ENCODE measurements around the gene ACTA1. TPM values are rescaled to one million over a fixed set of nuclear protein-coding genes. Genes with fewer than 3 reads are reported as not detected.
A peak's percentile ranks its signal among the peaks of the same experiment; 100 is the strongest.
"Not testable (repeated sequence)": the region's sequence is repeated elsewhere in the genome, so short reads cannot be mapped to it uniquely, and the experiment has no call there.

Gene ACTA1
- polyA plus RNA-seq, 3 donors = 0.89 to 7.0 (median 1.0) TPM

DNA sequence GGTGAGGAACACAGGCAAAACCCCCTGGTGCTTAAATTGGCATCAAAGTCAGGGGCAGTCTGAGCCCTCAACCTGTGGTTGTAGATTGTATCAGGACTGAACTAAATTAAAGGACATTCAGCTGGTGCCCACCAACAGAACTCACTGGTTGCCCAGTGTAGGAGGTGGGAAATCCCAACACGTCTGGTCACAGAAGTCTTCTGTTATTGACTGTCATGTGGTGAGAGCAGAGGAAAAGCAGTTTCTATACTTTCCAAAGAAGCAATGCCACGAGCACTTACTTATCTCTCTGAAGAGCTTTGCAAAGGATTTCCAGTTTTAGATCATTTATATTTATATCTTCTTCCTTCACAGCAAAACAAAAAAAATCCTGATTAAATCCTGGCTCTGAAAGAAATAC lies 15.0 kb upstream of the ACTA1 start:
- no peak for DNase-seq (ENCODE audit: extremely low read depth in 1 of 11, low read depth in 9 of 11, low spot score in 4 of 11)

GRCh38 chr1:229448354-229448753 lies 14.5 kb upstream of the ACTA1 start:
- DNase-seq (ENCODE audit: extremely low read depth in 1 of 11, low read depth in 9 of 11, low spot score in 4 of 11) = no peak

DNA sequence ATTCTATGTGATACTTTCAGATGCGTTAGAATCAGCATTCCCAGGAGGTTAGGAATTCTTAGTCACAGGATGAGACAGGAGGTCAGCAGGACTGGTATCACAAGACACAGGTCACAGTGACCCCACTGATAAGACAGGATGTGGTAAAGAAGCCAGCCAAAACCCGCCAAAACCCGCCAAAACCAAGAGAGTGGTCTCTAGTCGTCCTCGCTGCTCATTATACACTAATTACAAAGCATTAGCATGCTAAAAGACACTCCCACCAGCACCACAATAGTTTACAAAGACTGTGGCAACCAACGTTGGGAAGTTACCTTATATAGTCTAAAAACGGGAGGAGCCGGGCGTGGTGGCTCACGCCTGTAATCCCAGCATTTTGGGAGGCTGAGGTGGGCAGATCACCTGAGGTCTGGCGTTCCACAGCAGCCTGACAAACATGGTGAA lies 13.9 kb upstream of the ACTA1 start:
- no peak for DNase-seq (ENCODE audit: extremely low read depth in 1 of 11, low read depth in 9 of 11, low spot score in 4 of 11)

GRCh38 chr1:229445828-229446227 lies 11.9 kb upstream of the ACTA1 start:
- DNase-seq (ENCODE audit: extremely low read depth in 1 of 11, low read depth in 9 of 11, low spot score in 4 of 11) = no peak

- no peak for DNase-seq (ENCODE audit: extremely low read depth in 1 of 11, low read depth in 9 of 11, low spot score in 4 of 11)
Observed at GRCh38 chr1:229440851-229441537, 7.1 kb upstream of the ACTA1 start.

DNA sequence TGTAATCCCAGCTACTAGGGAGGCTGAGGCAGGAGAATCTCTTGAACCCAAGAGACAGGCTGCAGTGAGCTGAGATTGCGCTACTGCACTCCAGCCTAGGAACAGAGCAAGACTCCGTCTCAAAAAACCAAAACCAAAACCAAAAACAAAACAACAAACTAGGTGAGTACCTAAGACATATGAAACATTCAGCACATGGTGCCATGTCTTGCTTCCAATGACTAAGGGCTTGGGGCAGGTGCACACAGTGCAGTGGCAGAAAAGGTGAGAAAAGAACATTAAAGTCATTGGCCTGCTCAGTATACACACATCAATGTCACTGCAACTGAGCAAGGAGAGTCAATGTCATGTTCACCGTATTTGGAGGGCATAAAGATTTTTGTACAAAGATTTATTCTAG lies 4.1 kb upstream of the ACTA1 start:
- DNase-seq (ENCODE audit: extremely low read depth in 1 of 11, low read depth in 9 of 11, low spot score in 4 of 11) = no peak

- no peak for DNase-seq (ENCODE audit: extremely low read depth in 1 of 11, low read depth in 9 of 11, low spot score in 4 of 11)
Observed at GRCh38 chr1:229437443-229437842, 3.5 kb upstream of the ACTA1 start.

- no peak for DNase-seq (ENCODE audit: extremely low read depth in 1 of 11, low read depth in 9 of 11, low spot score in 4 of 11)
Observed at GRCh38 chr1:229436201-229436600, 2.3 kb upstream of the ACTA1 start.

DNA sequence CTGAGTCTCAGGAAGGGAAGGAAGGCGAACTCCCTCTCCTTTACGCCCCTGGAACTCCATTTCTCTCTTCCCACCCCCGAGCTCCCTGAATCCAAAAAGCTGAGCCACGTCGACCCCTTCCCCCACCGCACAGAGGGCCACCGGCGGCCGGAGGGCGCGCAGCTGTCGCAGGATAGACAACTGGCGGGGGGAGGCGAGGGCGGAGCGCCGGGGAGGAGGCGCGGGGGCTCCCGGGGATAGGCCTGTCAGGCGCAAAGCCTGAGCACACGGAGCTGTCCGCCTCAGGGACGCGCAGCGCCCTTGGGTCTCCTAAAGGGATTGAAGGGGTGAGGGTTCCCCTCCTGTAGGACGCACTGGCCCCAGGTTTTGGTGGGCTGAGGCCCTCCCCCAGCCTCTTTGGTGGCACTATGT lies 752 bp upstream of the ACTA1 start:
- no peak for DNase-seq (ENCODE audit: extremely low read depth in 1 of 11, low read depth in 9 of 11, low spot score in 4 of 11)

DNA sequence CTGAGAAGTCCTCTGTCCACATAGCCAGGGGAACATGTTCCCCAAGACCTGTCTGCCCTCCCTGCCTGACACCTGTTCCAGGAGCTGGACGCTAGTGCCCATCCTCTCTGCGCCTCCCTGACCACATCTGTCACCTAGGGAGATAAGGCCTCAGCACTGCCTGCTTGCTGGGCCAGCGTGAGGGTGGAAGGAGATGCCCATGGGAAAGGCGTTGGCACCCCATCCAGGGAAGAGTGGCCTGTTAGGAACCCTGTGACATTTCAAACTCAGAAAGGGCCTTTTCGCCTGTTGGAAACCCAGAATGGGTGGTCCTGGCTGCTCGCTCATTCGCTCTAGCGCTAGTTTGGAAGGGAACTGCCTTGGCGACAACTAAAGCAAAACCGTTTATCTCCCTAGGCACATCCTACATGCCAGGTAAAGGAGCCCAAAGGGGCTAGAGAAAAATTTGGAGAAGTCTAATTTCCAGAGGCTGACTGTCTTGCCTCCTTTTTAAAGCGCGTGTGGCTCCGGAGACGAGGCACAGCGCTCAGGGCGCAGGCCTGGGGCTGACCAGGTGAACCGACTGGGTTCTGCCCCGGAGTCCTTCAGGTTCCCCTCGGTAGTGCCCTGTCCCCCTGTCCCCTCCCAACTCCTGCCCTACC lies 410 bp downstream of the ACTA1 start:
- DNase-seq (ENCODE audit: extremely low read depth in 1 of 11, low read depth in 9 of 11, low spot score in 4 of 11) = no peak

DNA sequence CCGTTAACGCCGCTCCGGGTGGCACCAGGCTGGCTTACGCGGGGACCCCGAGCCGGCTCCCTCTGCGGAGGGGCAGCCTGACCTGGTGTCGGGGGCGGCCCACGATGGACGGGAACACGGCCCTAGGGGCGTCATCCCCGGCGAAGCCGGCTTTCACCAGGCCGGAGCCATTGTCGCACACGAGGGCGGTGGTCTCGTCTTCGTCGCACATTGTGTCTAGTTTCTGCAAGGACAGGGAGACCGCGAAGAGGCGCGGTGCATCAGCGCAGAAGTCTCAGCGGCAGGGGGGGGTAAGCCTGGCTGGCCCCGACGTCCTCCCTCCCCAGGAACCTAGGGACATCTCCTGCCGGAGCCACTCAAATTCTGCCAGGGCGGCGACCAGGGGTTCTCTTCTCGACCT lies 989 bp downstream of the ACTA1 start:
- DNase-seq (ENCODE audit: extremely low read depth in 1 of 11, low read depth in 9 of 11, low spot score in 4 of 11) = no peak

- DNase-seq (ENCODE audit: extremely low read depth in 1 of 11, low read depth in 9 of 11, low spot score in 4 of 11) = no peak
Observed at GRCh38 chr1:229432116-229432461, 1.8 kb downstream of the ACTA1 start.

GRCh38 chr1:229431284-229432115 lies 2.4 kb downstream of the ACTA1 start:
- no peak for DNase-seq (ENCODE audit: extremely low read depth in 1 of 11, low read depth in 9 of 11, low spot score in 4 of 11)

DNA sequence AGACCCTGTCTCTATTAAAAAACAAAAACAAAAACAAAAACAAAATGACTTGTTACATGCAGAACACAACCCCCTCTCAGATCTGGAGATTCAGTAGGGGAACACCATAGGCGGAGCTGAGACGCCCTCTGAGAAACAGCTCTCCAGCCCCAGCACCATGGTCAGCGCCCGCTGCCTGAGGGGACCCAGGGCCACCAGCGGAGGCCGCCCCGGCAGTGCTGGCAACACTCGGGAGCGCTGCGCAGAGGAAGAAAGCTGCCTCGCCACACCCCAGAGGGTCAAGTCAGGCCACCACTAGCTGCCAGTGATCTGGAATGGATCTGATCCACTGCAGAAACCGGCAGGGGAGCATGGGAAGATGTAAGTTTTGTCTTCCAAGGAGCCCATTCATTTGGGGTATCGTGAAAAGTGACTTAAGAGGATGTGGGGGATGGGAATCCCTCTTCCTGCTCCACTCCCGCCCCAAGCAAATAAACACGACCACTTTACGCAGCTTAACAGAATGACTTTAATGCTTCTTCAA lies 3.1 kb downstream of the ACTA1 start:
- DNase-seq (ENCODE audit: extremely low read depth in 1 of 11, low read depth in 9 of 11, low spot score in 4 of 11) = peak in 10 of 11 donors; percentile 38 to 77 (median 66)

GRCh38 chr1:229428256-229428655 lies 5.6 kb downstream of the ACTA1 start:
- no peak for DNase-seq (ENCODE audit: extremely low read depth in 1 of 11, low read depth in 9 of 11, low spot score in 4 of 11)

DNA sequence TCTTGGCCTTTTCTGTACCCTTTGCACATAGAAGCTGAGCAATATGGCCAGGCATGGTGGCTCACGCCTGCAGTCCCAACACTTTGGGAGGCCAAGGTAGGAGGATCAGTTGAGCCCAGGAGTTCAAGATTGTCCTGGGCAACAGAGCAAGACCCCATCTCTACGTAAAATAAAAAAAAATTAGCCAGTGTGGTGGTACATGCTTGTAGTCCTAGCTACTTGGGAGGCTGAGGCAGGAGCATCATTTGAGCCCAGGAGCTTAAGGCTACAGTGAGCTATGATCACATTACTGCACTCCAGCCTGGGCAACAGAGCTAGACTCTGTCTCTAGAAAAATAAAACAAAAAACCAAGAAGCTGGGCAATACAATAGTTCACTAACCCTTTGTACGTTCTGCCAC lies 6.3 kb downstream of the ACTA1 start:
- DNase-seq (ENCODE audit: extremely low read depth in 1 of 11, low read depth in 9 of 11, low spot score in 4 of 11) = no peak

DNA sequence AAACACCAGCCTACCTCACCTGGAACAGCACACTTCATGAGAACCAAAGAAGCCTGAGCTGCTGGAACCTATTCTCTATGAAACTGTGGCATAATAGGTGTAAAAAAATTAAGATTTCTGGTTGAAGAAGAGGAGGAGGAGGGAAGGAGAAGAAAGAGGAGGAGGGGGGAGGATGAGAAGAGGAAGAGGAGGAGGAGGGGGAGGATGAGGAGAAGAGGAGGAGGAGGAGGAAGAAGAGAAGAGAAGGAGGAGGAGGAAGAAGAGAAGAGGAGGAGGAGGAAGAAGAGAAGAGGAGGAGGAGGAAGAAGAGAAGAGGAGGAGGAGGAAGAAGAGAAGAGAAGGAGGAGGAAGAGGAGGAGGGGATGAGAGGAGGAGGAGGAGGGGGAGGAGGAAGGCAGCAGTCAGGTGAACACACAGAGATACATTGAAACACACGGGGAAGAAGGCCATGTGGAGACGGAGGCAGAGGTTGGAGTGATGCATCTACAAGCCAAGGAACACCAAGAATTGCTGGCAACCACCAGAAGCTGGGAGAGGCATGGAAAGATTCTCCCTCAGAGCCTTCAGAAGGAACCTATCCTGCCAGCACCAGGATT lies 8.2 kb downstream of the ACTA1 start:
- no peak for DNase-seq (ENCODE audit: extremely low read depth in 1 of 11, low read depth in 9 of 11, low spot score in 4 of 11)

GRCh38 chr1:229420765-229421164 lies 13.1 kb downstream of the ACTA1 start:
- no peak for DNase-seq (ENCODE audit: extremely low read depth in 1 of 11, low read depth in 9 of 11, low spot score in 4 of 11)

DNA sequence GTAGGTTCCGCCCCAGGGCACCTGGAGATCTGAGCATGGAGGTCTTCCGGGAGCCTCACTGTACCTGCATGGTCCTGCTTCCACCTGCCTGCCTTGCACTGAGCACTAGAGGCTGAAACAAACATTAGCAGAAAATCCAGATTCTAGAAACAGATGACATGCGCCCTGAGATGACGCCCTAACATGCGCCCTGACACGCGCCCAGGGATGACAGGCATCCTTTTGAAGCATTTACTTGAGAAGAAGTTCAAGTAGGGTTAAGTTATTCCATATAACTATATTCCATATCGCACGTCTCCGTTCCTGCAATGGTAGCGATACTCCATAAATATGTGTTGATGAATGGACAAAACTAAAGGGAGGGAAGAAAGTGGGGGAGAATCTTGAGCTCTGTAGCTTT lies 13.7 kb downstream of the ACTA1 start:
- DNase-seq (ENCODE audit: extremely low read depth in 1 of 11, low read depth in 9 of 11, low spot score in 4 of 11) = no peak

GRCh38 chr1:229418586-229418985 lies 15.3 kb downstream of the ACTA1 start:
- DNase-seq (ENCODE audit: extremely low read depth in 1 of 11, low read depth in 9 of 11, low spot score in 4 of 11) = not testable (repeated sequence)

Data from renal cortex interstitium (tissue), 11 donors.